Measurements from ENCODE around the gene XXYLT1. TPM values are rescaled to one million over a fixed set of nuclear protein-coding genes. Genes with fewer than 3 reads are reported as not detected.
A peak's percentile ranks its signal among the peaks of the same experiment; 100 is the strongest.

XXYLT1 gene
- total RNA-seq, 1 experiment from 2014 or later = 10.9 TPM

GRCh38 chr3:195040094-195040493 lies 230.9 kb downstream of the XXYLT1 start:
- Histone ChIP-seq H3K27me3 (ENCODE audit: insufficient read depth, low read length) (no peaks in the 10 kb centered on the region), H3K36me3 (ENCODE audit: control insufficient read depth in 1 of 2, insufficient read depth in 2 of 2, low read length in 2 of 2) (no peaks in the 10 kb centered on the region), H2AFZ (ENCODE audit: low read depth, low read length, poor library complexity, severe bottlenecking) (no peak overlapping the region), H3K4me1 (ENCODE audit: control insufficient read depth in 1 of 2, insufficient read depth in 2 of 2, low read length in 2 of 2) (peaks cover 10 to 30% of the 10 kb centered on the region in 2 experiments), H3K9me3 (ENCODE audit: control insufficient read depth in 1 of 2, insufficient read depth in 1 of 2, low read depth in 1 of 2, low read length in 2 of 2) (no peaks in the 10 kb centered on the region), H3K79me2 (ENCODE audit: insufficient read depth, low read length) (no peaks in the 10 kb centered on the region), H3K27ac (ENCODE audit: low read depth, low read length) (no peak overlapping the region), H3K4me2 (ENCODE audit: low read length) (peak overlapping the region; percentile 58; the same call in 1 of the 2 replicates), H4K20me1 (ENCODE audit: insufficient read depth) (no peaks in the 10 kb centered on the region), H3K9ac (ENCODE audit: low read length) (no peak overlapping the region), H3K9me2 (ENCODE audit: insufficient read depth) (no peaks in the 10 kb centered on the region), H3K4me3 (replicated peaks in 1 of 2; ENCODE audit: low read depth in 1 of 2, low read length in 2 of 2) (no peak overlapping the region)
- ATAC-seq (no peak; the same call in 1 of the 2 replicates), DNase-seq (ENCODE audit: low read depth, low spot score) (no peak)
- intact Hi-C loops (cut with micrococcal nuclease) = loop anchor here (5.0 kb wide), 1 partner anchor 267 kb away; no protein-coding TSS in a partner anchor
- BruUV-seq (replicated peaks) = no TSS peak
- POLR2A ChIA-PET = interaction anchor here (0.9 to 1.0 kb wide), 2 partner anchors 14 to 106 kb away, joined by 3 to 4 read pairs; no protein-coding TSS in a partner anchor
- no peak for TF ChIP-seq TCF7L2 (IDR thresholded peaks at IDR 0.05; ENCODE audit: borderline replicate concordance, extremely low read depth, insufficient read depth, insufficient read length)
- TF ChIP-seq ZFX (IDR thresholded peaks at IDR 0.05) = no peak
- TF ChIP-seq ZNF274 (IDR thresholded peaks at IDR 0.05; ENCODE audit: low read depth, low read length) = no peak
- CTCF ChIA-PET = interaction anchor here (1.0 to 1.1 kb wide), 2 partner anchors 38 to 357 kb away, joined by 4 to 7 read pairs; no protein-coding TSS in a partner anchor
- RAD21 ChIA-PET (ENCODE audit: low non-redundant PET in 1 of 2, low total read pairs in 2 of 2, uncharacterized antibody in 2 of 2, unreplicated experiment in 2 of 2) = no interaction called here

DNA sequence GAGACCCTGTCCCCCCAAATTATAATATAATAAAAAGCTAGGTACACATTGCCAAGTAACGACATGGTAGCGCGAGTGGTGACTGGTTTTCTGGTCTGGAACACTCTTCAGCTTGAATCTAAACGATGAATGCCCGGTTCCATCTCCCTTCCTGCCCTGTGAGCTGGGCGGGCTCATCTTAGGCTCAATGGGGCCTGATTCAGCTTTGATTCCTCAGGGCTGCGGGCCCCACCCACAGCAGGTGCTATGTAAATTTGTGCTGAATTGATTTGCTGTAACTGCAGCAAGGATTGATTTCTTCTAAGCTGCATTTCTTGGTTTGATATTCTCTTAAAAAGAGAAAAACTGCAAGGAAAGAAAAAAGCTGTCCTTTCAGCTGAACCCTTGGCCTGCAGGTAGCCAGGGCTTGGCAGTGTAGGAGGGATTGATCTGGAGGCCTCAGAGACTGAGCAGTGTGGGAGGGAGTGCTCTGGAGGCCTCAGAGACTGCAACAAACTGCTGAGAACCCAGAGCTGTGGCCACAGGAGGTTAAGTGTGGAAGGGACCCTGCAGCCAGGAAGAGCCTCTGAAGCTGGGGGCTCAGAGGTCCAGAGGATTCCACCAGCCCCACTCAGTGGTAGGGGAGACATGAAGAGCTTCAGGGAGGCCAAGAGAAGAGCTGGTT lies 231.6 kb downstream of the XXYLT1 start:
- peaks cover 10 to 30% of the 10 kb centered on the region in 2 experiments for H3K4me1 ChIP-seq (ENCODE audit: control insufficient read depth in 1 of 2, insufficient read depth in 2 of 2, low read length in 2 of 2)
- no peak overlapping the region for H3K4me2 ChIP-seq (ENCODE audit: low read length)
- no peak overlapping the region for H2AFZ ChIP-seq (ENCODE audit: low read depth, low read length, poor library complexity, severe bottlenecking)
- no peaks in the 10 kb centered on the region; the same call in 1 of the 2 replicates for H3K27me3 ChIP-seq (ENCODE audit: insufficient read depth, low read length)
- H3K79me2 ChIP-seq (ENCODE audit: insufficient read depth, low read length) = no peaks in the 10 kb centered on the region
- H3K27ac ChIP-seq (ENCODE audit: low read depth, low read length) = no peak overlapping the region
- ChIA-PET POLR2A (interaction anchor here (0.9 to 1.0 kb wide), 2 partner anchors 13 to 107 kb away, joined by 3 to 4 read pairs; no protein-coding TSS in a partner anchor), RAD21 (ENCODE audit: low non-redundant PET in 1 of 2, low total read pairs in 2 of 2, uncharacterized antibody in 2 of 2, unreplicated experiment in 2 of 2) (no interaction called here), CTCF (interaction anchor here (1.0 to 1.1 kb wide), 2 partner anchors 37 to 357 kb away, joined by 4 to 7 read pairs; no protein-coding TSS in a partner anchor)
- no peaks in the 10 kb centered on the region for H3K36me3 ChIP-seq (ENCODE audit: control insufficient read depth in 1 of 2, insufficient read depth in 2 of 2, low read length in 2 of 2)
- TF ChIP-seq JUND (IDR thresholded peaks at IDR 0.05) (no peak), REST (IDR thresholded peaks at IDR 0.05; ENCODE audit: low read depth) (no peak), FOSL1 (IDR thresholded peaks at IDR 0.05; ENCODE audit: low read depth) (no peak), SIN3A (IDR thresholded peaks at IDR 0.05; ENCODE audit: low read depth) (no peak), SRF (IDR thresholded peaks at IDR 0.05; ENCODE audit: low read depth) (no peak), CEBPB (IDR thresholded peaks at IDR 0.05; ENCODE audit: low read depth) (no peak), POLR2A (IDR thresholded peaks at IDR 0.05; ENCODE audit: borderline replicate concordance, extremely low read depth, insufficient read depth, insufficient read length) (no peak), ZFX (IDR thresholded peaks at IDR 0.05) (no peak), EGR1 (IDR thresholded peaks at IDR 0.05; ENCODE audit: low read depth) (no peak)
- DNase-seq (ENCODE audit: low read depth, low spot score) = no peak
- H4K20me1 ChIP-seq (ENCODE audit: insufficient read depth) = no peaks in the 10 kb centered on the region
- H3K9me2 ChIP-seq (ENCODE audit: insufficient read depth) = no peaks in the 10 kb centered on the region
- BruUV-seq (replicated peaks) = no TSS peak
- intact Hi-C loops (cut with micrococcal nuclease) = no loop called here
- no peak overlapping the region for H3K4me3 ChIP-seq (replicated peaks in 1 of 2; ENCODE audit: low read depth in 1 of 2, low read length in 2 of 2)
- no peak for ATAC-seq
- H3K9me3 ChIP-seq (ENCODE audit: control insufficient read depth in 1 of 2, insufficient read depth in 1 of 2, low read depth in 1 of 2, low read length in 2 of 2) = no peaks in the 10 kb centered on the region
- H3K9ac ChIP-seq (ENCODE audit: low read length) = no peak overlapping the region

All from HCT116 (cell line).